ENCODE data around the gene RABGGTA. TPM values are rescaled to one million over a fixed set of nuclear protein-coding genes. Genes with fewer than 3 reads are reported as not detected.

Gene RABGGTA
- total and polyA plus RNA-seq, 10 of the 15 experiments (the other 5 are each of a cell fraction or from before 2014, with no cell fraction given): 19.1 to 75.6 (median 46.9) TPM

DNA sequence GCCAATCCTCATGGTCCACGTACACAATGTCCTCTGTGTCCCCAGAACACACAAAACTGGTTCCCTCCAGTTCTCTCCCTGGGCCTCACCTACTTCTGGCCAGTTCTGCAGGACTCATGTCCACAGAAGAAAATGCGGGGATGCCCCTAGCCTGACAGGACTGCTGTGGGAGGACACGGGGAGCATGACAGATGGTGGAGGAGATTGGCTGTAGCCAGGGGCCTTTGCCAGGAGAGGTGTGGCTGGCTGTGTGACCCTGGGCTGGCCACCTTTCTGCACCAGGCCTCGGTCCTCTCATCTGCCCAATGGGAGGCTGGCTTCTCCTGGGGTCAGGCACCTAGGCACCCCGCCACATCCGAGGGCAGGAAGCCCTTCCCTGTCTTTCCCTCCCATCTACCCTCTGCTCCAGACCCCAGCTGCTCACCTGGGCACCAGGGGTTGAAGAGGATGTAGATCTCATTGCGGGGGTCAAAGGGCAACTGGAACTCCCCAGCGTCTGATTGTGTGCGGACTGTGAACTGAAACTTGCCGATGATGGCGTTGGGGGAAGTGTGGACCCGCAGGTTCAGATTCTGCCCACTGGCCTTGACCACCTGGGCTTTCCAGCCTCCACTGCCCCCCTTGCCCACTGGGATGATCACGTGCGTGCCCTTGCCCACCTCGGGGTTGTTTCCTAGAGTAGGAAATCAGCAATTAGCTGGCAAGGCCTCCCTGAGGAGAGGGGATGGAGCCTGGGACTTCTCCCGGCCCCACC is 11.2 kb downstream of the RABGGTA start (continued):
- TF ChIP-seq, protein P1, sequence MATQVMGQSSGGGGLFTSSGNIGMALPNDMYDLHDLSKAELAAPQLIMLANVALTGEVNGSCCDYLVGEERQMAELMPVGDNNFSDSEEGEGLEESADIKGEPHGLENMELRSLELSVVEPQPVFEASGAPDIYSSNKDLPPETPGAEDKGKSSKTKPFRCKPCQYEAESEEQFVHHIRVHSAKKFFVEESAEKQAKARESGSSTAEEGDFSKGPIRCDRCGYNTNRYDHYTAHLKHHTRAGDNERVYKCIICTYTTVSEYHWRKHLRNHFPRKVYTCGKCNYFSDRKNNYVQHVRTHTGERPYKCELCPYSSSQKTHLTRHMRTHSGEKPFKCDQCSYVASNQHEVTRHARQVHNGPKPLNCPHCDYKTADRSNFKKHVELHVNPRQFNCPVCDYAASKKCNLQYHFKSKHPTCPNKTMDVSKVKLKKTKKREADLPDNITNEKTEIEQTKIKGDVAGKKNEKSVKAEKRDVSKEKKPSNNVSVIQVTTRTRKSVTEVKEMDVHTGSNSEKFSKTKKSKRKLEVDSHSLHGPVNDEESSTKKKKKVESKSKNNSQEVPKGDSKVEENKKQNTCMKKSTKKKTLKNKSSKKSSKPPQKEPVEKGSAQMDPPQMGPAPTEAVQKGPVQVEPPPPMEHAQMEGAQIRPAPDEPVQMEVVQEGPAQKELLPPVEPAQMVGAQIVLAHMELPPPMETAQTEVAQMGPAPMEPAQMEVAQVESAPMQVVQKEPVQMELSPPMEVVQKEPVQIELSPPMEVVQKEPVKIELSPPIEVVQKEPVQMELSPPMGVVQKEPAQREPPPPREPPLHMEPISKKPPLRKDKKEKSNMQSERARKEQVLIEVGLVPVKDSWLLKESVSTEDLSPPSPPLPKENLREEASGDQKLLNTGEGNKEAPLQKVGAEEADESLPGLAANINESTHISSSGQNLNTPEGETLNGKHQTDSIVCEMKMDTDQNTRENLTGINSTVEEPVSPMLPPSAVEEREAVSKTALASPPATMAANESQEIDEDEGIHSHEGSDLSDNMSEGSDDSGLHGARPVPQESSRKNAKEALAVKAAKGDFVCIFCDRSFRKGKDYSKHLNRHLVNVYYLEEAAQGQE (IDR thresholded peaks at IDR 0.05; ENCODE audit: low read depth, low read length): no peak
- TF ChIP-seq, protein P2, sequence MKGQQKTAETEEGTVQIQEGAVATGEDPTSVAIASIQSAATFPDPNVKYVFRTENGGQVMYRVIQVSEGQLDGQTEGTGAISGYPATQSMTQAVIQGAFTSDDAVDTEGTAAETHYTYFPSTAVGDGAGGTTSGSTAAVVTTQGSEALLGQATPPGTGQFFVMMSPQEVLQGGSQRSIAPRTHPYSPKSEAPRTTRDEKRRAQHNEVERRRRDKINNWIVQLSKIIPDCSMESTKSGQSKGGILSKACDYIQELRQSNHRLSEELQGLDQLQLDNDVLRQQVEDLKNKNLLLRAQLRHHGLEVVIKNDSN (IDR thresholded peaks at IDR 0.05; ENCODE audit: borderline replicate concordance, extremely low read length, insufficient read depth, low read depth, low read length): no peak
- TF ChIP-seq SUZ12 (IDR thresholded peaks at IDR 0.05; ENCODE audit: unreplicated experiment): no peak

DNA sequence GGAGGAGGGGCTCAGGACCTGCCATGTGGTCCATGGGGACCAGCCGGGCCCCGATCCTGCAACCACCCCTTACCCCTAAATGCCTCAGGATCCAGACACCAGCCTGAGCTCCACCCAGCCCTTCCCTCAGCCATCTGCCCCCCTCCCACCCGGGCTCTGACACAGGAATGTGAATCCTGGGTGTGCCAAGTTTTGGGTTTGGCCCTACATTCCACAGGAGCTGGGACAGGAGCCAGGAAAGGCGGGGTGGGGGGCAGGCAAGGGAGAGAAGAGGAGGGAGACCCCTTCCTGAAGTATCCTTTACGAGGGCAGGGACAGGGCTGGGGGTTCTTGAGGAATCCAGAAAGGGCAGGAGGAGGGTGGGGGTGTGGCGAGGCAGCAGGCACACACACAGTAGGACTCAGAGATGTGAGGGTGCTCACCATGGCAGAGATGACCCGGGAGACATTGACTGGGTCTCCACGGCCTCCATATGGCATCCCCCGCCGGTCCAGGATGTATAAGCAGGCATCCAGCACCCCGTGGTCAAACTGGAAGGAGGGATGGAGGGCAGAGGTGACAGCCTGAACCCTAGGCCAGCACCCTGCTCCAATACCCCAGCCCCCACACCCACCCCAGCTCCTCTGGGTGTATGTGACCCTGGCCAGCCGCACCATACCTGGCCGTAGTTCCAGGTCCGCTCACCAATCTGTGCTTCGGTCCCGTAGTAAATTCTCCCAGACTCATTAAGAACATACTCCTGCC is 11.9 kb downstream of the RABGGTA start:
- Histone ChIP-seq H3K4me2 (ENCODE audit: control insufficient read depth, insufficient read depth) (no peak overlapping the region), H3K9me3 (replicated peaks; ENCODE audit: control insufficient read depth, insufficient read depth, low read length) (no peaks in the 10 kb centered on the region), H3K27ac (ENCODE audit: control insufficient read depth, insufficient read depth) (no peak overlapping the region), H4K20me1 (ENCODE audit: control insufficient read depth, insufficient read depth) (no peaks in the 10 kb centered on the region), H3K79me2 (ENCODE audit: control insufficient read depth, insufficient read depth, low read length) (no peaks in the 10 kb centered on the region), H3K4me3 (no peak overlapping the region), H3K36me3 (ENCODE audit: control insufficient read depth in 2 of 2, insufficient read depth in 2 of 2, low read length in 1 of 2) (no peaks in the 10 kb centered on the region; a peak in 2 of 4 replicates), H2AFZ (ENCODE audit: control insufficient read depth, low read depth, low read length) (no peak overlapping the region), H3K27me3 (replicated peaks in 1 of 2; ENCODE audit: control insufficient read depth in 2 of 2, insufficient read depth in 2 of 2, low read length in 1 of 2) (no peaks in the 10 kb centered on the region), H3K4me1 (ENCODE audit: control insufficient read depth, insufficient read depth, low read length) (no peaks in the 10 kb centered on the region), H3K9ac (ENCODE audit: control insufficient read depth, insufficient read depth, low read length) (no peak overlapping the region)
- CTCF ChIA-PET: no interaction called here
- 81% methylated on average over 15 of the region's 16 CpGs for WGBS (ENCODE audit: insufficient coverage, insufficient replicate concordance, low lambda C conversion rate, missing lambda C conversion rate)
- RAD21 ChIA-PET (ENCODE audit: unreplicated experiment): no interaction called here
- SMC1A ChIA-PET (ENCODE audit: uncharacterized antibody, unreplicated experiment): interaction anchor here (0.8 kb wide), 1 partner anchor 13 kb away, joined by 3 read pairs; no protein-coding TSS in a partner anchor
- FAIRE-seq (no peak), DNase-seq (ENCODE audit: low read depth, low spot score) (no peak), ATAC-seq (no peak)
- POLR2A ChIA-PET: no interaction called here
- no TSS peak for BruUV-seq (replicated peaks)
- intact Hi-C loops (cut with micrococcal nuclease; ENCODE audit: unreplicated experiment) (no loop called here), in situ Hi-C loops (cut with MboI) (no loop called here)
- TF ChIP-seq, protein P3, sequence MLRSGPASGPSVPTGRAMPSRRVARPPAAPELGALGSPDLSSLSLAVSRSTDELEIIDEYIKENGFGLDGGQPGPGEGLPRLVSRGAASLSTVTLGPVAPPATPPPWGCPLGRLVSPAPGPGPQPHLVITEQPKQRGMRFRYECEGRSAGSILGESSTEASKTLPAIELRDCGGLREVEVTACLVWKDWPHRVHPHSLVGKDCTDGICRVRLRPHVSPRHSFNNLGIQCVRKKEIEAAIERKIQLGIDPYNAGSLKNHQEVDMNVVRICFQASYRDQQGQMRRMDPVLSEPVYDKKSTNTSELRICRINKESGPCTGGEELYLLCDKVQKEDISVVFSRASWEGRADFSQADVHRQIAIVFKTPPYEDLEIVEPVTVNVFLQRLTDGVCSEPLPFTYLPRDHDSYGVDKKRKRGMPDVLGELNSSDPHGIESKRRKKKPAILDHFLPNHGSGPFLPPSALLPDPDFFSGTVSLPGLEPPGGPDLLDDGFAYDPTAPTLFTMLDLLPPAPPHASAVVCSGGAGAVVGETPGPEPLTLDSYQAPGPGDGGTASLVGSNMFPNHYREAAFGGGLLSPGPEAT (IDR thresholded peaks at IDR 0.05; ENCODE audit: low read depth): no peak
- TF ChIP-seq GATAD2B (conservative IDR thresholded peaks at IDR 0.05; ENCODE audit: low read depth) (no peak), MYB (IDR thresholded peaks at IDR 0.05; ENCODE audit: borderline replicate concordance, low read depth, low read length) (no peak), ZNF207 (IDR thresholded peaks at IDR 0.05; ENCODE audit: borderline replicate concordance) (no peak), NFXL1 (IDR thresholded peaks at IDR 0.05; ENCODE audit: borderline replicate concordance) (no peak), FOS (IDR thresholded peaks at IDR 0.05; ENCODE audit: borderline replicate concordance, extremely low read depth, insufficient read length) (no peak), NFYB (IDR thresholded peaks at IDR 0.05; ENCODE audit: insufficient read depth, low read depth, low read length) (no peak)
- TF ChIP-seq, protein P4, sequence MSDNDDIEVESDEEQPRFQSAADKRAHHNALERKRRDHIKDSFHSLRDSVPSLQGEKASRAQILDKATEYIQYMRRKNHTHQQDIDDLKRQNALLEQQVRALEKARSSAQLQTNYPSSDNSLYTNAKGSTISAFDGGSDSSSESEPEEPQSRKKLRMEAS (IDR thresholded peaks at IDR 0.05; ENCODE audit: low read depth, low read length): no peak
- TF ChIP-seq, protein P5, sequence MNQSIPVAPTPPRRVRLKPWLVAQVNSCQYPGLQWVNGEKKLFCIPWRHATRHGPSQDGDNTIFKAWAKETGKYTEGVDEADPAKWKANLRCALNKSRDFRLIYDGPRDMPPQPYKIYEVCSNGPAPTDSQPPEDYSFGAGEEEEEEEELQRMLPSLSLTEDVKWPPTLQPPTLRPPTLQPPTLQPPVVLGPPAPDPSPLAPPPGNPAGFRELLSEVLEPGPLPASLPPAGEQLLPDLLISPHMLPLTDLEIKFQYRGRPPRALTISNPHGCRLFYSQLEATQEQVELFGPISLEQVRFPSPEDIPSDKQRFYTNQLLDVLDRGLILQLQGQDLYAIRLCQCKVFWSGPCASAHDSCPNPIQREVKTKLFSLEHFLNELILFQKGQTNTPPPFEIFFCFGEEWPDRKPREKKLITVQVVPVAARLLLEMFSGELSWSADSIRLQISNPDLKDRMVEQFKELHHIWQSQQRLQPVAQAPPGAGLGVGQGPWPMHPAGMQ (IDR thresholded peaks at IDR 0.05; ENCODE audit: borderline replicate concordance): no peak

All from GM12878 (cell line).